Body of pancreas (tissue), 4 donors: ENCODE results near the gene TMEM72. TPM values are rescaled to one million over a fixed set of nuclear protein-coding genes. Genes with fewer than 3 reads are reported as not detected.
A peak's percentile ranks its signal among the peaks of the same experiment; 100 is the strongest.

Experiments used
- ATAC-seq: fragments of 150-250 bp; one replicate; pipeline ENCODE4 v1.9.1; 2016
- DNase-seq, 4 donors: peaks; one replicate each; pipeline ENCODE4 v3.0.0-alpha.2; 2019
- H3K27ac ChIP-seq, 4 donors: fragments of 200-600 bp; sonication (generic); 1 replicate in 3 of 4; 2 replicates in 1 of 4; pipeline versions ENCODE4 v1.5.1 to v1.6.1; 2016 to 2019; ENCODE audit warnings: mild to moderate bottlenecking in 1 of 4, mixed read lengths in 1 of 4, moderate library complexity in 1 of 4
- H3K27me3 ChIP-seq, 2 donors: fragments of 200-600 bp; sonication (generic); one replicate each; pipeline ENCODE4 v1.6.0; 2016; ENCODE audit warnings: mild to moderate bottlenecking in 1 of 2
- H3K36me3 ChIP-seq, 2 donors: fragments of 200-600 bp; sonication (generic); replicated peaks in 1 of 2; 2 replicates each; pipeline ENCODE4 v1.5.1; 2016; ENCODE audit warnings: low read depth in 2 of 2; ENCODE audit not compliant: insufficient read depth in 1 of 2
- H3K4me1 ChIP-seq: fragments of 200-600 bp; sonication (generic); one replicate; pipeline ENCODE4 v1.6.0; 2016
- H3K4me3 ChIP-seq, 2 donors: fragments of 200-600 bp; sonication (generic); 1 replicate in 1 of 2; 2 replicates in 1 of 2; pipeline ENCODE4 v1.5.1; 2016 to 2019
- H3K9me3 ChIP-seq, 3 donors: fragments of 200-600 bp; sonication (generic); 1 replicate in 2 of 3; 2 replicates in 1 of 3; pipeline ENCODE4 v1.5.1; 2016
- CTCF ChIP-seq, 7 experiments: fragments of 450-650 bp in 4 of 7; fragments of 200-600 bp in 3 of 7; sonication (generic) in 3 of 7; IDR thresholded peaks; one replicate each; pipeline ENCODE4 v1.5.1; 2016 to 2019; ENCODE audit warnings: antibody characterized with exemption in 7 of 7
- POLR2A ChIP-seq, 3 donors: fragments of 450-650 bp; IDR thresholded peaks; one replicate each; pipeline ENCODE4 v1.6.1; 2016; ENCODE audit warnings: antibody characterized with exemption in 3 of 3, mild to moderate bottlenecking in 2 of 3
- WGBS, 2 donors: methylation state at CpG; one replicate each; pipeline ENCODE4 v1.1.5; 2017; 5-methylcytosine and 5-hydroxymethylcytosine counted together
- intact Hi-C: fragments of 100-400 bp; cut with DNase I; formaldehyde crosslinking; loops from one replicate; pipeline ENCODE4 v1.15.1; 2023
- total RNA-seq, 2 donors: library from RNA; depleted of rRNA; stranded (reverse); fragments of >200 nt; gene quantifications; one replicate each; pipeline ENCODE4 v1.1.0, GENCODE V29; 2016

Gene TMEM72
- total RNA-seq, 2 donors from 2014 or later = 4.7 to 10.2 TPM

- ATAC-seq = no peak
- Histone ChIP-seq H3K4me1 (peaks cover 74% of the 10 kb centered on the region), H3K9me3 (no peaks in the 10 kb centered on the region), H3K27ac (peak overlapping the region; percentile 18 to 97 (median 89)), H3K27me3 (no peaks in the 10 kb centered on the region), H3K4me3 (no peak overlapping the region), H3K36me3 (no peaks in the 10 kb centered on the region)
- 42 to 64% methylated on average over 4 of the region's 4 CpGs for WGBS, 2 donors
- intact Hi-C loops = no loop called here
- peak in 1 of 4 donors; percentile 12 for DNase-seq
- no peak for TF ChIP-seq POLR2A (IDR thresholded peaks at IDR 0.05)
Measured at GRCh38 chr10:44961230-44961571, 50.1 kb downstream of the TMEM72 start.

- no peak overlapping the region for H3K4me3 ChIP-seq
- peak overlapping the region in 3 of 4 donors; percentile 81 to 89 (median 89) for H3K27ac ChIP-seq
- ATAC-seq = no peak
- no peaks in the 10 kb centered on the region for H3K36me3 ChIP-seq
- intact Hi-C loops = no loop called here
- WGBS, 2 donors = 76 to 83% methylated on average over 11 of the region's 11 CpGs
- DNase-seq = peak in 1 of 4 donors; percentile 5
- H3K27me3 ChIP-seq = no peaks in the 10 kb centered on the region
- peaks cover 78% of the 10 kb centered on the region for H3K4me1 ChIP-seq
- TF ChIP-seq POLR2A (IDR thresholded peaks at IDR 0.05) (no peak), CTCF (IDR thresholded peaks at IDR 0.05) (no peak)
- H3K9me3 ChIP-seq = no peaks in the 10 kb centered on the region
Measured at GRCh38 chr10:44961931-44962750, 51.0 kb downstream of the TMEM72 start.

GRCh38 chr10:44962870-44963738 is 52.0 kb downstream of the TMEM72 start:
- no peak for ATAC-seq
- DNase-seq = peak in 1 of 4 donors; percentile 38
- no peaks in the 10 kb centered on the region for H3K36me3 ChIP-seq
- H3K9me3 ChIP-seq = no peaks in the 10 kb centered on the region
- H3K4me1 ChIP-seq = peaks cover 78% of the 10 kb centered on the region
- no peak overlapping the region for H3K4me3 ChIP-seq
- intact Hi-C loops = no loop called here
- H3K27ac ChIP-seq = peak overlapping the region; percentile 57 to 89 (median 82)
- peak in 3 of 7 experiments; percentile 19 to 32 (median 20) for TF ChIP-seq CTCF (IDR thresholded peaks at IDR 0.05)
- peak in 2 of 3 donors; percentile 7 to 30 for TF ChIP-seq POLR2A (IDR thresholded peaks at IDR 0.05)
- WGBS, 2 donors = 60 to 69% methylated on average over 17 to 19 of the region's 19 CpGs
- H3K27me3 ChIP-seq = no peaks in the 10 kb centered on the region

- WGBS, 2 donors = 52 to 85% methylated on average over 9 to 15 of the region's 15 CpGs
- peaks cover 79% of the 10 kb centered on the region for H3K4me1 ChIP-seq
- H3K27ac ChIP-seq = peak overlapping the region; percentile 57 to 89 (median 82)
- no peaks in the 10 kb centered on the region for H3K27me3 ChIP-seq
- no peak overlapping the region for H3K4me3 ChIP-seq
- DNase-seq (peak; percentile 68 to 91 (median 87)), ATAC-seq (peak; percentile 51)
- intact Hi-C loops = no loop called here
- TF ChIP-seq POLR2A (IDR thresholded peaks at IDR 0.05) = peak in 2 of 3 donors; percentile 44 to 55
- TF ChIP-seq CTCF (IDR thresholded peaks at IDR 0.05) = no peak
- no peaks in the 10 kb centered on the region for H3K9me3 ChIP-seq
- no peaks in the 10 kb centered on the region for H3K36me3 ChIP-seq
Measured at GRCh38 chr10:44963772-44964633, 52.9 kb downstream of the TMEM72 start.
